ENCODE measurements around the gene KANK2.

Gene KANK2

DNA sequence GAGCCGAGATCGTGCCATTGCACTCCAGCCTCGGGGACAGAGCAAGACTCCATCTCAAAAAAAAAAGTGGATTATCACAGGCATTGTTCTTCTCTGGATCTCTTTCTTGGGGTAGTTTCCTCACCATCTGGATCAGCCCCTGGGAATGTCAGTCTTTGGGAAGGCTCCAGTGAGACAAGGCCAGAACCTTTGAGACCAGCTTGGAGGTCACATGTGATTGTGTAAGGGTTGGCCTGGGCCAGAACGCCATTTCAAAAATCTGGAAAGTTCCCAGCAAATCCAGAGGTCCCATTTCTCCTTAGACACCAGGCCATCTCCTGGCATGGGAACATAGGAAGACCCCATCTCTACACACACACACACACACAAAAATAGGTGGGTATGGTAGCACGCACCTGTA is 27.8 kb upstream of the KANK2 start:
- FAIRE-seq, result no peak

DNA sequence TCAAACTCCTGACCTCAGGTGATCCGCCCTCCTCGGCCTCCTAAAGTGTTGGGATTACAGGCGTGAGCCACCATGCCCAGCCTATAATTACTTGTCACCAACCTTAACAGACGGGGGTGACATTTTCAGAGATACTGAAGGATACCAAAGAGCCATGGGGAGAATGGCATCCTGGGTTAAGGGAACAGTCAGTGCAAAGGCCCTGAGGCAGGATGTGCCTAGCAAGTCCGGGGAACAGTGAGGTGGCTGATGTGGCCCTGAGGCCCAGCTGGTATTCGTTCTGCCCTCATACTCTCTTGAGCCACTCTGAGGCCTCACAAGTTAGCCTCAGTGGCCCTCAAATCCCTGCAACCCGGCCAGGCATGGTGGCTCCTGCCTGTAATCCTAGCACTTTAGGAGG is 27.1 kb upstream of the KANK2 start:
- FAIRE-seq, result no peak

- FAIRE-seq, result no peak
Measured at GRCh38 chr19:11223200-11223599, 25.9 kb upstream of the KANK2 start.

- FAIRE-seq, result no peak
Measured at GRCh38 chr19:11221082-11221598, 23.8 kb upstream of the KANK2 start.

- no peak for FAIRE-seq
Measured at GRCh38 chr19:11214387-11214786, 17.0 kb upstream of the KANK2 start.

DNA sequence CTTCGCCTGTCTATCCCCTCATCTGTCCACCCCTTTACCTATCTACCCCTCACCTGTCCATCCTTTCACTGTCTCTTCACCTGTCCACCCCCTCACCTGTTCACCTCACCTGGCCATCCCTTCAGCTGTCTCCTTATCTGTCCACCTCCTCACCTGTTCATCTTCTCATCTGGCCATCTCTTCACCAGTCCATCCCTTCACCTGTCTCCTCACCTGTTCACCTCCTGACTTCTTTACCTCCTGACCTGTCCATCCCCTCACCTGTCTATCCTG is 13.2 kb upstream of the KANK2 start:
- no peak for FAIRE-seq

DNA sequence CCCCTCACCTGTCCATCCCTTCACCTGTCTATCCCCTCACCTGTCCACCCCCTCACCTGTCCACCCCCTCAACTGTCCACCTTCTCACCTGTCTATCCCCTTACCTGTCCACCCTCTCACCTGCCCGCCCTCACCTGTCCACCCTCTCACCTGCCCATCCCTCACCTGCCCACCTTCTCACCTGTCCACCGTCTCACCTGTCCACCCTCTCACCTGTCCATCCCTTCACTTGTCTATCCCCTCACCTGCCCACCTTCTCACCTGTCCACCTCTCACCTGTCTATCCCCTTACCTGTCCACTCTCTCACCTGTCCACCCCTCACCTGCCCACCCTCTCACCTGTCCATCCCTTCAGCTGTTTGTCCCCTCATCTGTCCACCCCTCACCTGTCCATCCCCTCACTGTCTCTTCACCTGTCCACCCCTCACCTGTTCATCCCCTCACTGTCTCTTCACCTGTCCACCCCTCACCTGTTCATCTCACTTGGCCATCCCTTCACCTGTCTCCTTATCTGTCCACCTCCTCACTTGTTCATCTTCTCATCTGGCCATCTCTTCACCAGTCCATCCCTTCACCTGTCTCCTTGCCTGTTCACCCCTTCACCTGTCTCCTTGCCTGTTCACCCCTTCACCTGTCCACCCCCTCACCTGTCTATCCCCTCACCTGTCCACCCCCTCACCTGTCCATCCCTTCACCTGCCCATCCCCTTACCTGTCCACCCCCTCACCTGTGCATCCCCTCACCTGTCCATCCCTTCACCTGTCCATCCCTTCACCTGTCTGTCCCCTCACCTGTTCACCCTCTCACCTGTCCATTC is 12.7 kb upstream of the KANK2 start:
- no peak for FAIRE-seq

DNA sequence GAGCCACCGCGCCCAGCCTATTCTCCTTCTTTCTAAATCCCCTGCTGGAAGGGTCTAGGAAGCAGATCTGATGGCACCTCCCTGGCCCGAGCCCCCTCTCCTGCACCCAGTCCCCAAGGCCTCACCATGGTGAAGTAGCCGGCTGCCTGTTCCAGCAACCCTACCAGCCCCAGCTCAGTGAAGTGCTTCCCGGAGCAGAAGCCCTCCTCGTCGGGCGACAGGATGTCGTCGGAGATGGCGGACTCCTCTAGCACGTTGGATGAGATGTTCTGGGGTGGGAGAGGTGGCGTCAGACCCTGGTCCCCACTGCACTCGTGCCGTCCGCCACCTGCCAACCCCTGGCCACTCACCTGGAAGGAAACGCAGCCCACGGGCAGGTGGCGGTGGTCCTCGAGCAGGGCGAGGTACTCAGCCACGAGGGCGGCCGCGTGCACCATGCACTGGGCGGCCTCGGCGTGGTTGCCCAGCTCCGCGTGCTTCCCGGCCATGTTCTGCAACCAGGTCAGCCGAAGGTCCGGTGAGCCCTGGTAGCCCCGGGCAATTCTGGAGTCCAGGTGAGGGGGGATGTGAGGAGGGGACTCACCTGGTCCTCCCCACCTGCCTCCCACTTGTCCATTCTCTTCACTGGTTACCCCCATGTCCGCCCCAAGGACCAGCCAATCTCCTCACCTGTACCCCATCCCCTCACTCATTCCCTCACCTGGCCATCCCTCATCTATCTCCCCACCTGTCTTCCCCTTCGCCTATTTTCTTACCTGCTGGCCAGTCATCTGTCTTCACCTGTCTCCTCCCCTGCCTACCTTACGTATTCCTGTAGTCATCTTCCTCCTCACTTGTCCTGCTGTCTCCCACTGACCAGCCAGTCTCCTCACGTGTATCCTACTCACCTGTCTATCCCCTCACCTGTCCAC is 11.5 kb upstream of the KANK2 start:
- FAIRE-seq, result no peak

DNA sequence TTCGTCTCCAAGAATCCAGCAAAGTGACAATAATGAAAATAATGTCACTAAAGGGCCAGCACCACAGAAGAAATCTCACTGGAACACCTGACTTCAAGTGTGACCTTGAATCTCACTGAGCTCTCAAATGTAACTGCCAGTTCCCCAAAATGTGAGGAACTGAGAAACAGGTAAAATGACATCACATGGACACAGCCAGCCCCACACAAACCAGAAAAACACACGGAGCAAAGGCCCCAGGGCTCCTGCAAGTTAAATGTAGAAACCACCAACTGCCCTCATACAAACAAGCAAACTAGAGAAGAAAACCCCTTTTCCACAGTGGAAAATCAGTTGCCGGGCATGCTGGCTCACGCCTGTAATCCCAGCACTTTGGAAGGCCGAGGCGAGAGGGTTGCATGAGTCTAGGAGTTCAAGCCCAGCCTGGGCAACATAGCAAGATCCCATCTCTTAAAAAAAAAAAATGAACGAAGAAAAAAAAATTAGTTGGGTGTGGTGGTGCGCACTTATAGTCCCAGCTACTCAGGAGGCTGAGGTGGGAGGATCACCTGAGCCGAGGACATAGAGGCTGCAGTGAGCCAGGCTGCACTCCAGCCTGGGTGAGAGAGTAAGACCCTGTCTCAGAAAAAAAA is 8.7 kb upstream of the KANK2 start:
- no peak for FAIRE-seq

- no peak for FAIRE-seq
Measured at GRCh38 chr19:11204943-11205349, 7.6 kb upstream of the KANK2 start.

GRCh38 chr19:11204076-11204602 is 6.8 kb upstream of the KANK2 start:
- FAIRE-seq, result no peak

GRCh38 chr19:11203194-11204075 is 6.1 kb upstream of the KANK2 start:
- no peak for FAIRE-seq

GRCh38 chr19:11202488-11203193 is 5.3 kb upstream of the KANK2 start:
- no peak for FAIRE-seq

DNA sequence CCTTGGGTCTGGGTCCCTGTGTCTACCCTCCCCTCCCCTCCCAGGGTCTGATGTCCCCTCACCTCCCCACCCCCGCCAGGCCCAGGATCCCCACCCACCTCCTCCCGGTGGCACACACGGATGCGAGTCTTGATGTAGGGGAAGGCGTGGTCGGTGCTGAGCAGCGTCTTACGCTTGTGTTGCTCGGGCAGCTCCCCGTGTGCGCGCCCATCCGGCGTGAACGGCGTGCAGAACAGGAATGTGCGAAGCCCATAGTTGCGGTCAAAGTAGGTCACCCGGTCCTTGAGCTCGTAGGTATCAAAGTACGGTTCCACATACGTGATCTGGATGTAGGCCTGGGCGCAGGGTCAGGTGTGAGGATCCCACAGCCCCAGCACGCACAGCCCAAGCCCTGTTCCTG is 4.4 kb upstream of the KANK2 start:
- FAIRE-seq, result no peak

DNA sequence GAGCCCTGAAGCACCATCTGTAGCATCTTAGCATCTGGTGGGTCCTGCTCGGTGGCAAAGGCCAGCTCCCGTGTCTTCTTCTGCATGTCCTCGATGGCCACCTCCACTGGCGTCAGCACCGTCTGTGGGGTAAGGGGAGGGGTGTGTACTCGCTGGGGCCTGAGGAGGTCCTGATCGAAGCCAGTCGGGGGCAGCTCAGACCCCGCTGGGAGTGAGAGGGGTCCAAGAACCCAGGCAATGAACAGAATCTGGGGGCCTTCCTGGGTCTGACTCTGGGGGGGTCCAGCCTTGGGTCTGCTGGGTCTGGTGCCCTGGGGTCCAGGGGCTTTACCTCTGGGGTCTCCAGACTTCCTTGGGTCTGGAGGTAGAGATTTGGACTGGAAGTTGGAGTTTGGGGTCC is 3.6 kb upstream of the KANK2 start:
- FAIRE-seq, result no peak

DNA sequence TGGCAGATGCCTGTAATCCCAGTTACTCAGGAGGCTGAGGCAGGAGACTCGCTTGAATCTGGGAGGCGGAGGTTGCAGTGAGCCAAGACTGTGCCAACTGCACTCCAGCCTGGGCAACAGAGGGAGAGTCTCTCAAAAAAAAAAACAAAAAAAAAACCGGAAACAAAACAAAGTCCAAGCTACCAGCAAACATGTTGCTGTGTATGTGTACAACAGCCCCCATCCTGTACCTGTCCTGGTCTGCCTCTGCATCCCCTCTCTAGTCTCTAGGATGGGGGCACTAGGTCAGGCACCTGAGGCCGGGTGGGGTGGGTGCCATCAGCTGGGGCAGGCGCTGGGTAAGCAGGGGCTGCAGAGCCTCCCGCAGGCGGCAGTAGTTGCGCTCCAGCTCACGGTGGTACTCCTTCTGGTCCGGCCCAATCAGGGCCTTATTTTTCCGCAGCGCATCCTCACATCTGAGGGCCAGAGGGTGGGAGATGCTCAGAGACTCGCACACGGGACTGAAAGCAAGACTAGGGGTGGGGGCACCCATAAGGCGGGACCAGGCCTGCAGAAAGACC is 2.8 kb upstream of the KANK2 start:
- no peak for FAIRE-seq

- FAIRE-seq, result no peak
Measured at GRCh38 chr19:11199517-11199916, 2.2 kb upstream of the KANK2 start.

GRCh38 chr19:11198769-11199424 is 1.6 kb upstream of the KANK2 start:
- FAIRE-seq, result no peak

DNA sequence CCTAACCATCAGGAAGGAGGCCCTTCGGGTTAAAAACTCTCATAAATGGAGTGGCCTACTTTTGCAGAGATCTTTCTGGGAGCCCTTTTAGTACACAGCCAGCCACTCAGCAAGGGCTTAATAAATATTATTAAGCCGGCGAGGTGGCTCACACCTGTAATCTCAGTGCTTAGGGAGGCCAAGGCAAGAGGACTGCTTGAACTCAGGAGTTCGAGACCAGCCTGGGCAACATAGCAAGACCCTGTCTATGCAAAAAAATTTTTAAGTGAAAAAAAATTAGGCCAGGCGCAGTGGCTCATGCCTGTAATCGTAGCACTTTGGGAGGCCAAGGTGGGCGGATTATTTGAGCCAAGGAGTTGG is 810 bp upstream of the KANK2 start:
- no peak for FAIRE-seq

DNA sequence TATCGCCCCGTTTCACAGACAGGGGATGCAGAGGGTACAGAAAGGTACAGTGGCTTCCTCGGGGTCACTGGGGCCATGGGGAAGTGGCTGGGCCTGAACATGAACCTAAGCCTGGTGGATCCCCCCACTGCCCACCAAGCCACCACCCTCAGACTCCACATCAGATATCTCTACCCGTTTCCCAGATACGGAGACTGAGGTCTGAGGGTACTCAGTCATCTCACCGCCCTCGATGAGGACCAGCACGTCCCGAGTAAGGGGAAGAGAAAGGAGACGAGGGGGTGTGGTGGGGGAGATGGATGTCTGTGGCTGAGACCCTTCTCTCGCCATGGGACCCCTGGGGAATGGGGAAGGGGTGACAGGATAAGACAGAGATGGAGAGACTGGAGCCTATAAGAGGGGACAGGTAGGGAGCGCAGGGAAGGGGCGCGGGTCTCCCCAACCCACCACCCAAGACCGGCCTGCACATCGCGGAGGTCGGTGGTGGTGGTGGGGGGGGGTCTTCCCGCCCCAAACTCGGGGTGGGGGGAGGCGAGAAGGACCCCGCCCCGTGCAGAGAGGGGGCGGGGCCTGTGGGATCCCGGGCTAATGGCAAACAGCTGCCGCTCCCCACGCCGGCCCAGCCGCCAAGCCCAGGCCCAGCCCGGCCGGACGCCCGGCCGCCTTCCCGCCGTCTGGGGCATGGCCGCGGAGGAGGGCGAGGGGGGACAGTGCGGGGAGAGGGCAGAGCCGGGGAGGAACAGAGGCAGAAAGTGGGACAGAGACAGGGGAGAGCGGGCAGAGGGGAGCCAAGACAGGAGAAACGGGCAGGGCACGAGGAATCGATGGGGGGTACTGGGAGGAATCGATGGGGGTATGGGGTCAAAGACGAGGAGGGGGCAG is 698 bp downstream of the KANK2 start:
- FAIRE-seq, result no peak

All from TTC549 (cell line).